CD14-positive monocyte (primary cell): ENCODE results near the gene BRF1. TPM values are rescaled to one million over a fixed set of nuclear protein-coding genes. Genes with fewer than 3 reads are reported as not detected.

Experiments used
- DNase-seq, 3 donors: peaks; one replicate each; pipeline ENCODE4 v3.0.0-alpha.2; 2011 to 2022
- H2AFZ ChIP-seq: 2 replicates; pipeline ENCODE4 v1.6.0; 2012; ENCODE audit warnings: mild to moderate bottlenecking, low read depth, low read length, inconsistent platforms; ENCODE audit not compliant: insufficient read depth, poor library complexity, severe bottlenecking
- H3K27ac ChIP-seq, 2 donors: 1 replicate in 1 of 2; 2 replicates in 1 of 2; pipeline ENCODE4 v1.5.1; 2012 to 2013; ENCODE audit warnings: low read length in 2 of 2, control low read depth in 1 of 2, inconsistent platforms in 1 of 2, low read depth in 1 of 2, mild to moderate bottlenecking in 1 of 2
- H3K27me3 ChIP-seq, 2 donors: one replicate each; pipeline versions ENCODE4 v1.6.0 to v1.6.1; 2011 to 2013; ENCODE audit warnings: low read length in 2 of 2; ENCODE audit not compliant: control insufficient read depth in 2 of 2, insufficient read depth in 2 of 2
- H3K36me3 ChIP-seq, 2 donors: replicated peaks in 1 of 2; 1 replicate in 1 of 2; 2 replicates in 1 of 2; pipeline versions ENCODE4 v1.5.1 to v1.6.1; 2012 to 2013; ENCODE audit warnings: low read length in 2 of 2, control low read depth in 1 of 2, inconsistent platforms in 1 of 2, mild to moderate bottlenecking in 1 of 2; ENCODE audit not compliant: insufficient read depth in 2 of 2, control insufficient read depth in 1 of 2
- H3K4me1 ChIP-seq, 2 donors: 1 replicate in 1 of 2; 2 replicates in 1 of 2; pipeline versions ENCODE4 v1.5.1 to v1.6.1; 2012 to 2013; ENCODE audit warnings: low read length in 2 of 2, control low read depth in 1 of 2, inconsistent platforms in 1 of 2, mild to moderate bottlenecking in 1 of 2, moderate library complexity in 1 of 2; ENCODE audit not compliant: insufficient read depth in 2 of 2, control insufficient read depth in 1 of 2
- H3K4me2 ChIP-seq: replicated peaks from 2 replicates; pipeline ENCODE3; 2012; ENCODE audit warnings: low read length, moderate library complexity, mild to moderate bottlenecking; ENCODE audit not compliant: poor library complexity, severe bottlenecking; ENCODE audit errors: extremely low read depth
- H3K4me3 ChIP-seq, 3 experiments: fragments of 200-600 bp in 1 of 3; sonication (generic) in 1 of 3; replicated peaks in 1 of 3; 1 replicate in 2 of 3; 2 replicates in 1 of 3; pipeline ENCODE4 v1.5.1; 2011 to 2013; ENCODE audit warnings: low read length in 3 of 3, mild to moderate bottlenecking in 3 of 3, control low read depth in 2 of 3, low read depth in 2 of 3, inconsistent platforms in 1 of 3, moderate library complexity in 1 of 3
- H3K79me2 ChIP-seq: 2 replicates; pipeline ENCODE4 v1.6.0; 2012; ENCODE audit warnings: mild to moderate bottlenecking, control low read depth, inconsistent platforms, low read length, moderate library complexity; ENCODE audit not compliant: insufficient read depth
- H3K9ac ChIP-seq: 2 replicates; pipeline ENCODE4 v1.6.0; 2017; ENCODE audit warnings: low read length, mild to moderate bottlenecking; ENCODE audit not compliant: insufficient read depth, poor library complexity, severe bottlenecking
- H3K9me3 ChIP-seq, 2 donors: replicated peaks in 1 of 2; 1 replicate in 1 of 2; 2 replicates in 1 of 2; pipeline versions ENCODE4 v1.5.1 to v1.6.1; 2012 to 2013; ENCODE audit warnings: low read length in 2 of 2, control low read depth in 1 of 2; ENCODE audit not compliant: control insufficient read depth in 1 of 2, insufficient read depth in 1 of 2
- H4K20me1 ChIP-seq: 2 replicates; pipeline ENCODE4 v1.6.0; 2012; ENCODE audit warnings: mild to moderate bottlenecking, low read length, control low read depth, moderate library complexity; ENCODE audit not compliant: insufficient read depth
- H3K27ac Mint-ChIP-seq, 7 donors: one replicate each; pipeline ENCODE4 v1.8.0; 2020; ENCODE audit warnings: mild to moderate bottlenecking in 7 of 7, mixed read lengths in 7 of 7, moderate library complexity in 6 of 7, inconsistent platforms in 2 of 7
- H3K27me3 Mint-ChIP-seq, 3 donors: one replicate each; pipeline ENCODE4 v1.8.0; 2021 to 2022; ENCODE audit warnings: low read depth in 3 of 3, mild to moderate bottlenecking in 3 of 3, mixed read lengths in 3 of 3, moderate library complexity in 3 of 3, inconsistent platforms in 1 of 3
- H3K36me3 Mint-ChIP-seq, 2 donors: one replicate each; pipeline ENCODE4 v1.8.0; 2020; ENCODE audit warnings: mixed read lengths in 2 of 2, inconsistent platforms in 1 of 2, mild to moderate bottlenecking in 1 of 2
- H3K4me1 Mint-ChIP-seq: one replicate; pipeline ENCODE4 v1.8.0; 2020; ENCODE audit warnings: mild to moderate bottlenecking, mixed read lengths
- H3K4me3 Mint-ChIP-seq, 2 donors: one replicate each; pipeline ENCODE4 v1.8.0; 2020; ENCODE audit warnings: mild to moderate bottlenecking in 2 of 2, mixed read lengths in 2 of 2, moderate library complexity in 1 of 2
- H3K9me3 Mint-ChIP-seq, 7 donors: one replicate each; pipeline ENCODE4 v1.8.0; 2020 to 2022; ENCODE audit warnings: mixed read lengths in 7 of 7, mild to moderate bottlenecking in 6 of 7, moderate library complexity in 6 of 7, inconsistent platforms in 2 of 7
- CTCF ChIP-seq: fragments of 200-600 bp; IDR thresholded peaks from one replicate; pipeline ENCODE4 v1.8.0; 2022; ENCODE audit warnings: antibody characterized with exemption, mild to moderate bottlenecking
- WGBS: methylation state at CpG from one replicate; pipeline ENCODE4 v1.1.5; 2013; ENCODE audit warnings: missing lambda C conversion rate; ENCODE audit not compliant: insufficient coverage; 5-methylcytosine and 5-hydroxymethylcytosine counted together
- intact Hi-C, 2 donors: fragments of 100-400 bp; cut with micrococcal nuclease; formaldehyde crosslinking; loops; one replicate each; pipeline versions ENCODE4 v1.15.0 to v1.15.1; 2023
- polyA plus RNA-seq, 3 donors: library from polyadenylated mRNA; depleted of rRNA in 1 of 3; unstranded in 2 of 3; stranded (reverse) in 1 of 3; fragments of 300-500 nt in 2 of 3; fragments of >200 nt in 1 of 3; fragmentation: Illumina TruSeq in 2 of 3; gene quantifications; 1 replicate in 2 of 3; 2 replicates in 1 of 3; pipeline ENCODE4 v1.2.3, GENCODE V29; 2012 to 2021

Gene BRF1
- polyA plus RNA-seq, 3 donors: 2.3 to 20.5 (median 2.5) TPM

- intact Hi-C loops: no loop called here
- peaks cover 0 to 8% of the 10 kb centered on the region in 2 donors for H3K36me3 ChIP-seq
- Mint-ChIP-seq H3K27me3 (peaks cover 0 to 4% (median 0%) of the 10 kb centered on the region in 3 donors), H3K36me3 (peaks cover 2 to 12% of the 10 kb centered on the region in 2 donors), H3K9me3 (peaks cover 3 to 10% (median 6%) of the 10 kb centered on the region in 7 donors), H3K4me1 (peaks cover 6% of the 10 kb centered on the region), H3K4me3 (no peak overlapping the region), H3K27ac (no peak overlapping the region)
- TF ChIP-seq CTCF: no peak
- peaks cover 0 to 4% of the 10 kb centered on the region in 2 donors for H3K9me3 ChIP-seq
- peaks cover 18% of the 10 kb centered on the region for H4K20me1 ChIP-seq
- H3K4me3 ChIP-seq: no peak overlapping the region
- no peak overlapping the region for H3K4me2 ChIP-seq
- no peak for DNase-seq
- peaks cover 3 to 4% of the 10 kb centered on the region in 2 donors for H3K4me1 ChIP-seq
- WGBS: 92% methylated on average over 19 of the region's 19 CpGs
- H3K27ac ChIP-seq: no peak overlapping the region
- no peaks in the 10 kb centered on the region for H3K79me2 ChIP-seq
- no peak overlapping the region for H2AFZ ChIP-seq
- no peak overlapping the region for H3K9ac ChIP-seq
- H3K27me3 ChIP-seq: no peaks in the 10 kb centered on the region
Measured at GRCh38 chr14:105348945-105349699, 48.3 kb upstream of the BRF1 start.

GRCh38 chr14:105348169-105348944 is 47.6 kb upstream of the BRF1 start:
- Mint-ChIP-seq H3K4me3 (no peak overlapping the region), H3K4me1 (peaks cover 6% of the 10 kb centered on the region)

More at GRCh38 chr14:105348169-105348944, 47.6 kb upstream of the BRF1 start:
- Histone ChIP-seq H3K4me2 (no peak overlapping the region), H3K9ac (no peak overlapping the region), H3K27ac (no peak overlapping the region), H4K20me1 (peaks cover 22% of the 10 kb centered on the region), H2AFZ (no peak overlapping the region), H3K4me3 (no peak overlapping the region), H3K36me3 (peaks cover 0 to 8% of the 10 kb centered on the region in 2 donors), H3K4me1 (peaks cover 3 to 4% of the 10 kb centered on the region in 2 donors), H3K79me2 (no peaks in the 10 kb centered on the region), H3K27me3 (no peaks in the 10 kb centered on the region), H3K9me3 (peaks cover 0 to 4% of the 10 kb centered on the region in 2 donors)
- Mint-ChIP-seq H3K9me3 (peaks cover 3 to 10% (median 6%) of the 10 kb centered on the region in 7 donors), H3K36me3 (peaks cover 2 to 12% of the 10 kb centered on the region in 2 donors), H3K27ac (no peak overlapping the region), H3K27me3 (peaks cover 0 to 4% (median 0%) of the 10 kb centered on the region in 3 donors)
- intact Hi-C loops: no loop called here
- DNase-seq: no peak
- 87% methylated on average over 25 of the region's 26 CpGs for WGBS
- TF ChIP-seq CTCF: no peak
